Stimulated activated CD4-positive, alpha-beta T cell treated with anti-CD3 and anti-CD28 coated beads, TNF-alpha, amount 100 ng/mL, for 48 hours (primary cell): ENCODE results near the gene CYB561.

ENCODE experiments used
- DNase-seq, 3 donors: peaks; one replicate each; pipeline ENCODE4 v3.0.0-alpha.2; 2020; ENCODE audit warnings: low read depth in 3 of 3

The CYB561 gene

GRCh38 chr17:63451150-63451549 is 5.0 kb upstream of the CYB561 start:
- DNase-seq = no peak

GRCh38 chr17:63450551-63450950 is 4.4 kb upstream of the CYB561 start:
- DNase-seq = no peak

GRCh38 chr17:63448655-63449054 is 2.5 kb upstream of the CYB561 start:
- DNase-seq = no peak

GRCh38 chr17:63447471-63448009 is 1.4 kb upstream of the CYB561 start:
- DNase-seq = no peak

GRCh38 chr17:63446753-63447470 is 806 bp upstream of the CYB561 start:
- no peak for DNase-seq

GRCh38 chr17:63445571-63445953 is 544 bp downstream of the CYB561 start:
- no peak for DNase-seq

- no peak for DNase-seq
Observed at GRCh38 chr17:63445065-63445464, 1.0 kb downstream of the CYB561 start.

- no peak for DNase-seq
Observed at GRCh38 chr17:63444457-63444856, 1.6 kb downstream of the CYB561 start.

- no peak for DNase-seq
Observed at GRCh38 chr17:63443053-63443452, 3.1 kb downstream of the CYB561 start.

- DNase-seq = no peak
Observed at GRCh38 chr17:63442549-63443035, 3.5 kb downstream of the CYB561 start.

- DNase-seq = no peak
Observed at GRCh38 chr17:63442074-63442473, 4.0 kb downstream of the CYB561 start.

GRCh38 chr17:63441654-63442053 is 4.5 kb downstream of the CYB561 start:
- DNase-seq = no peak

GRCh38 chr17:63440770-63441335 is 5.3 kb downstream of the CYB561 start:
- DNase-seq = no peak

GRCh38 chr17:63440127-63440769 is 5.9 kb downstream of the CYB561 start:
- no peak for DNase-seq

GRCh38 chr17:63439687-63440086 is 6.4 kb downstream of the CYB561 start:
- no peak for DNase-seq

- DNase-seq = no peak
Observed at GRCh38 chr17:63438092-63439051, 7.7 kb downstream of the CYB561 start.

GRCh38 chr17:63437287-63438091 is 8.6 kb downstream of the CYB561 start:
- no peak for DNase-seq

- no peak for DNase-seq
Observed at GRCh38 chr17:63436523-63437110, 9.5 kb downstream of the CYB561 start.

GRCh38 chr17:63435681-63436522 is 10.2 kb downstream of the CYB561 start:
- no peak for DNase-seq
